Osteoblast (primary cell): Measurements from ENCODE around the gene CDC6. TPM values are rescaled to one million over a fixed set of nuclear protein-coding genes. Genes with fewer than 3 reads are reported as not detected.

ENCODE experiments used
- DNase-seq: peaks from one replicate; pipeline ENCODE4 v3.0.0; 2011; ENCODE audit warnings: low spot score, mixed read lengths; ENCODE audit not compliant: insufficient read length; ENCODE audit errors: missing footprints
- H2AFZ ChIP-seq: 2 replicates; pipeline ENCODE4 v1.6.0; 2011; ENCODE audit warnings: mild to moderate bottlenecking, low read length
- H3K27ac ChIP-seq: 2 replicates; pipeline ENCODE4 v1.5.1; 2011; ENCODE audit warnings: mild to moderate bottlenecking, low read depth, low read length, moderate library complexity
- H3K27me3 ChIP-seq: 2 replicates; pipeline ENCODE4 v1.6.0; 2012; ENCODE audit warnings: mild to moderate bottlenecking, control low read depth, inconsistent platforms, low read length, moderate library complexity; ENCODE audit not compliant: insufficient read depth
- H3K36me3 ChIP-seq: 2 replicates; pipeline ENCODE4 v1.5.1; 2011; ENCODE audit warnings: mild to moderate bottlenecking, low read length, control low read depth, moderate library complexity; ENCODE audit not compliant: insufficient read depth
- H3K4me1 ChIP-seq: 2 replicates; pipeline ENCODE4 v1.5.1; 2011; ENCODE audit warnings: mild to moderate bottlenecking, low read length, control low read depth, moderate library complexity; ENCODE audit not compliant: insufficient read depth
- H3K4me2 ChIP-seq: 2 replicates; pipeline ENCODE4 v1.6.0; 2011; ENCODE audit warnings: mild to moderate bottlenecking, low read length; ENCODE audit not compliant: insufficient read depth
- H3K4me3 ChIP-seq: fragments of 200-600 bp; sonication (generic); 3 replicates; pipeline ENCODE4 v1.5.1; 2012; ENCODE audit warnings: mild to moderate bottlenecking, low read length, inconsistent platforms; ENCODE audit not compliant: insufficient read depth
- H3K79me2 ChIP-seq: 2 replicates; pipeline ENCODE4 v1.6.0; 2012; ENCODE audit warnings: mild to moderate bottlenecking, low read length, control low read depth, inconsistent platforms; ENCODE audit not compliant: insufficient read depth
- H3K9me3 ChIP-seq: 2 replicates; pipeline ENCODE4 v1.5.1; 2011; ENCODE audit warnings: low read depth, low read length, control low read depth
- H4K20me1 ChIP-seq: 2 replicates; pipeline ENCODE4 v1.6.0; 2012; ENCODE audit warnings: mild to moderate bottlenecking, low read length, control low read depth; ENCODE audit not compliant: insufficient read depth
- total RNA-seq: library from RNA; depleted of rRNA; stranded (reverse); fragments of >200 nt; gene quantifications from 2 replicates; pipeline ENCODE4 v1.2.3, GENCODE V29; 2012
- TF ChIP-seq, protein P1 (sequence below): IDR thresholded peaks from 2 replicates; pipeline ENCODE4 v1.5.1; 2011; ENCODE audit warnings: mild to moderate bottlenecking, low read depth, low read length, moderate library complexity; ENCODE audit errors: extremely low read depth

CDC6 gene
- total RNA-seq, 1 donor, result 5.1 TPM

DNA sequence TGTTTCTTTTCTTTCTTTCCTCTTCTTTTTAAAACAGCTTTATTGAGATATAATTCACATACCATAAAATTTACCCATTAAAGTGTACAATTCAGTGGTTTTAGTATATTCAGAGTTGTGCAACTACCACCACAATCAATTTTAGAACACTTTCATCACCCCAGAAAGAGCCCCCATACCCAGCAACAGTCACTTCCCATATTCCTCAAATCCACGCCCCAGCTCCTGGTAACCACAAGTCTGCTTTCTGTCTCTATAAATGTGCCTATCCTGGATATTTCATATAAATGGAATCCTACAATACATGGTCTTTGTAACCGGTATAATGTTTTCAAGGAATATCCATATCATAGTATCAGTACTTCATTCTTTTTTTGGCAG, 40.7 kb downstream of the CDC6 start:
- Histone ChIP-seq H3K36me3 (peaks cover 7% of the 10 kb centered on the region), H3K9me3 (no peaks in the 10 kb centered on the region), H4K20me1 (peaks cover 62% of the 10 kb centered on the region), H3K4me1 (peaks cover 80% of the 10 kb centered on the region), H3K79me2 (peaks cover 96% of the 10 kb centered on the region), H3K27me3 (no peaks in the 10 kb centered on the region), H2AFZ (no peak overlapping the region), H3K27ac (no peak overlapping the region), H3K4me3 (no peak overlapping the region), H3K4me2 (no peak overlapping the region)
- DNase-seq, result no peak
- TF ChIP-seq, protein P1, sequence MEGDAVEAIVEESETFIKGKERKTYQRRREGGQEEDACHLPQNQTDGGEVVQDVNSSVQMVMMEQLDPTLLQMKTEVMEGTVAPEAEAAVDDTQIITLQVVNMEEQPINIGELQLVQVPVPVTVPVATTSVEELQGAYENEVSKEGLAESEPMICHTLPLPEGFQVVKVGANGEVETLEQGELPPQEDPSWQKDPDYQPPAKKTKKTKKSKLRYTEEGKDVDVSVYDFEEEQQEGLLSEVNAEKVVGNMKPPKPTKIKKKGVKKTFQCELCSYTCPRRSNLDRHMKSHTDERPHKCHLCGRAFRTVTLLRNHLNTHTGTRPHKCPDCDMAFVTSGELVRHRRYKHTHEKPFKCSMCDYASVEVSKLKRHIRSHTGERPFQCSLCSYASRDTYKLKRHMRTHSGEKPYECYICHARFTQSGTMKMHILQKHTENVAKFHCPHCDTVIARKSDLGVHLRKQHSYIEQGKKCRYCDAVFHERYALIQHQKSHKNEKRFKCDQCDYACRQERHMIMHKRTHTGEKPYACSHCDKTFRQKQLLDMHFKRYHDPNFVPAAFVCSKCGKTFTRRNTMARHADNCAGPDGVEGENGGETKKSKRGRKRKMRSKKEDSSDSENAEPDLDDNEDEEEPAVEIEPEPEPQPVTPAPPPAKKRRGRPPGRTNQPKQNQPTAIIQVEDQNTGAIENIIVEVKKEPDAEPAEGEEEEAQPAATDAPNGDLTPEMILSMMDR, result no peak

DNA sequence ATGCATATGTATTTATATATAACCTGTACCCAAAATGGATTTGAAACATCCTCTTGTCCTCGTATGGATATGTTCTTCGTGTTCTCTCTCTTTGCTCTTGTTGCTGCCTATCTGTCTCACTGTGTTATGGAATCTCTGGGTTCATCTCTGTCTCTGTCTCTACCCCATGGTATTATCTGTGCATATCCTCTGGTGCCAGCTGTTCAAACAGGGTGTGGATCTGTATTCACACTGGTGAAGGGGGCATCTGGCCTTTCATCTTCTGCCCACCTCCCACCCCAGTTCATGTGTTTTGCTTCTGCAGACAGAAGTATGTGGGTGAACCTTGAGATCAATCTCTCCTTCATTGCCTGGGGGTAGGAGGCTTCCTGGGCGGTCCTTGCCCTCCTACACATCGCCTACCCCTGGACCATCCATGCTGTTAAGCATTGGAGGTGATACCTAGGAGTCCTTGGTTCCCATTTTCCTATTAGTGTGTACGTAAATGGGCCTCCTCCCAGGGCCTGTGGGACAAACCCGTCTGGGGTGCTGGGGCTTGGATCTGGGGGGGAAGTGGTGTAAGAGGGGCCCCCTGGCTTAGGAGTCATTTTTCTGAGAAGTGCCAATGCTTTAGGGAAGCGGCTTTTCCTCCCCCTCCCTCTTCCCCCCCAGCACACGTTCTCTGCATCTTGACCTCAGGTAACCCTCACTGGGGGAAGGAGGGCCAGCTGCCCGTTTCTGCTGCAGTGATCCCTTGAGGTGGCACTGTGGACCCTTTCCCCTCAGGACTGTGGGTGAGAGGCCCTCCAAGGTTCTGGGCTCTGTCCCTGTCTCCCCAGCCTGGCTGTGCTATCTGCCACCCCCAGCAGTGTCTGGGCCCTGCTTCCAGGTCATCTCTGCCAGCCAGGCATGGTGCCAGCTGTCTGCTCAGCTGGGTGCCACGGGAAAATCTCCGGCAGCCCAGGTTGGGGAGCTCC, 42.4 kb downstream of the CDC6 start:
- Histone ChIP-seq H3K4me2 (no peak overlapping the region), H3K4me1 (peaks cover 80% of the 10 kb centered on the region), H3K36me3 (peaks cover 9% of the 10 kb centered on the region), H3K4me3 (no peak overlapping the region), H4K20me1 (peaks cover 50% of the 10 kb centered on the region), H2AFZ (no peak overlapping the region), H3K79me2 (peaks cover 98% of the 10 kb centered on the region), H3K9me3 (no peaks in the 10 kb centered on the region), H3K27me3 (no peaks in the 10 kb centered on the region), H3K27ac (no peak overlapping the region)
- DNase-seq, result peak; percentile 65
- TF ChIP-seq, protein P1, result no peak

DNA sequence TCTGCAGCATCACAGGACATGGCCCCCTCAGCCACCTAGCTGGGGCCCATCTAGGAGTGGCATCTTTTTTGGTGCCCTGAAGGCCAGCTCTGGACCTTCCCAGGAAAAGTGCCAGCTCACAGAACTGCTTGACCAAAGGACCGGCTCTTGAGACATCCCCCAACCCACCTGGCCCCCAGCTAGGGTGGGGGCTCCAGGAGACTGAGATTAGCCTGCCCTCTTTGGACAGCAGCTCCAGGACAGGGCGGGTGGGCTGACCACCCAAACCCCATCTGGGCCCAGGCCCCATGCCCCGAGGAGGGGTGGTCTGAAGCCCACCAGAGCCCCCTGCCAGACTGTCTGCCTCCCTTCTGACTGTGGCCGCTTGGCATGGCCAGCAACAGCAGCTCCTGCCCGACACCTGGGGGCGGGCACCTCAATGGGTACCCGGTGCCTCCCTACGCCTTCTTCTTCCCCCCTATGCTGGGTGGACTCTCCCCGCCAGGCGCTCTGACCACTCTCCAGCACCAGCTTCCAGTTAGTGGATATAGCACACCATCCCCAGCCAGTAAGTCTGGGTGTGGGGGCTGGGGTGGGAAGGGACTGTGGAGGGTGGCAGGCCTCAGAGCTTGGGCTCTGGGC, 43.3 kb downstream of the CDC6 start:
- TF ChIP-seq, protein P1, result no peak
- H3K27me3 ChIP-seq, result no peaks in the 10 kb centered on the region
- peaks cover 94% of the 10 kb centered on the region for H3K79me2 ChIP-seq
- peak; percentile 62 for DNase-seq
- no peak overlapping the region for H3K4me2 ChIP-seq
- H3K4me3 ChIP-seq, result no peak overlapping the region
- H3K4me1 ChIP-seq, result peaks cover 77% of the 10 kb centered on the region
- H3K27ac ChIP-seq, result peak overlapping the region; percentile 78
- no peak overlapping the region for H2AFZ ChIP-seq
- peaks cover 9% of the 10 kb centered on the region for H3K36me3 ChIP-seq
- H3K9me3 ChIP-seq, result no peaks in the 10 kb centered on the region
- H4K20me1 ChIP-seq, result peaks cover 42% of the 10 kb centered on the region
